ENCODE results near the gene PDZRN4.

DNA sequence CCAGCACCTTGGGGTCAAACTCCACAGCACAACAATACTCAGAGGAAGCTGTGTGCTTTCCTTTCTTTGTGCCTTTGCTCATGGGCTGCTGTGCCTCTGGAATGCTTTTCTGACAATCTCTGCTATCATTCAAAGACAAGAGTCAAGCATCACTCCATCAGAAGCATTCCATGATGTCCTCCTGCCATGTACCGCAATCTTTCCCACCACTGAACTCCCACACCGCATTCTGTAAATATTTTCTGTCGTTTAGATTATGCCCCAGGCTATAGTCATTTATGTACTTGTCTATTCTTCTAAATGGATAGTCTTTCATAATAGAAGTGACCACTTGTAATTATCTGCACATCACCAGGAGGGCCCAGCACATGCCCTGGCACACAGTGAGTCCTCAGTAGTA lies 327.8 kb downstream of the PDZRN4 start:
- TF ChIP-seq EP300 (IDR thresholded peaks at IDR 0.05; ENCODE audit: borderline replicate concordance) (no peak), CREB1 (IDR thresholded peaks at IDR 0.05; ENCODE audit: low read depth) (no peak), FOXM1 (IDR thresholded peaks at IDR 0.05; ENCODE audit: borderline replicate concordance, low read depth) (no peak), YY1 (IDR thresholded peaks at IDR 0.05; ENCODE audit: low read depth) (no peak), CEBPB (IDR thresholded peaks at IDR 0.05) (no peak), TAF1 (IDR thresholded peaks at IDR 0.05; ENCODE audit: low read depth) (no peak), RAD21 (IDR thresholded peaks at IDR 0.05; ENCODE audit: low read depth) (no peak), TCF12 (IDR thresholded peaks at IDR 0.05; ENCODE audit: low read depth) (no peak), NFIC (IDR thresholded peaks at IDR 0.05) (no peak), TEAD4 (IDR thresholded peaks at IDR 0.05) (no peak), EGR1 (IDR thresholded peaks at IDR 0.05) (no peak)
- TF ChIP-seq, protein P1, sequence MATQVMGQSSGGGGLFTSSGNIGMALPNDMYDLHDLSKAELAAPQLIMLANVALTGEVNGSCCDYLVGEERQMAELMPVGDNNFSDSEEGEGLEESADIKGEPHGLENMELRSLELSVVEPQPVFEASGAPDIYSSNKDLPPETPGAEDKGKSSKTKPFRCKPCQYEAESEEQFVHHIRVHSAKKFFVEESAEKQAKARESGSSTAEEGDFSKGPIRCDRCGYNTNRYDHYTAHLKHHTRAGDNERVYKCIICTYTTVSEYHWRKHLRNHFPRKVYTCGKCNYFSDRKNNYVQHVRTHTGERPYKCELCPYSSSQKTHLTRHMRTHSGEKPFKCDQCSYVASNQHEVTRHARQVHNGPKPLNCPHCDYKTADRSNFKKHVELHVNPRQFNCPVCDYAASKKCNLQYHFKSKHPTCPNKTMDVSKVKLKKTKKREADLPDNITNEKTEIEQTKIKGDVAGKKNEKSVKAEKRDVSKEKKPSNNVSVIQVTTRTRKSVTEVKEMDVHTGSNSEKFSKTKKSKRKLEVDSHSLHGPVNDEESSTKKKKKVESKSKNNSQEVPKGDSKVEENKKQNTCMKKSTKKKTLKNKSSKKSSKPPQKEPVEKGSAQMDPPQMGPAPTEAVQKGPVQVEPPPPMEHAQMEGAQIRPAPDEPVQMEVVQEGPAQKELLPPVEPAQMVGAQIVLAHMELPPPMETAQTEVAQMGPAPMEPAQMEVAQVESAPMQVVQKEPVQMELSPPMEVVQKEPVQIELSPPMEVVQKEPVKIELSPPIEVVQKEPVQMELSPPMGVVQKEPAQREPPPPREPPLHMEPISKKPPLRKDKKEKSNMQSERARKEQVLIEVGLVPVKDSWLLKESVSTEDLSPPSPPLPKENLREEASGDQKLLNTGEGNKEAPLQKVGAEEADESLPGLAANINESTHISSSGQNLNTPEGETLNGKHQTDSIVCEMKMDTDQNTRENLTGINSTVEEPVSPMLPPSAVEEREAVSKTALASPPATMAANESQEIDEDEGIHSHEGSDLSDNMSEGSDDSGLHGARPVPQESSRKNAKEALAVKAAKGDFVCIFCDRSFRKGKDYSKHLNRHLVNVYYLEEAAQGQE (IDR thresholded peaks at IDR 0.05; ENCODE audit: low read depth), result no peak
- TF ChIP-seq, protein P2, sequence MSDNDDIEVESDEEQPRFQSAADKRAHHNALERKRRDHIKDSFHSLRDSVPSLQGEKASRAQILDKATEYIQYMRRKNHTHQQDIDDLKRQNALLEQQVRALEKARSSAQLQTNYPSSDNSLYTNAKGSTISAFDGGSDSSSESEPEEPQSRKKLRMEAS (IDR thresholded peaks at IDR 0.05), result no peak
- TF ChIP-seq, protein P3, sequence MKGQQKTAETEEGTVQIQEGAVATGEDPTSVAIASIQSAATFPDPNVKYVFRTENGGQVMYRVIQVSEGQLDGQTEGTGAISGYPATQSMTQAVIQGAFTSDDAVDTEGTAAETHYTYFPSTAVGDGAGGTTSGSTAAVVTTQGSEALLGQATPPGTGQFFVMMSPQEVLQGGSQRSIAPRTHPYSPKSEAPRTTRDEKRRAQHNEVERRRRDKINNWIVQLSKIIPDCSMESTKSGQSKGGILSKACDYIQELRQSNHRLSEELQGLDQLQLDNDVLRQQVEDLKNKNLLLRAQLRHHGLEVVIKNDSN (IDR thresholded peaks at IDR 0.05), result no peak
